T-helper 1 cell treated with Interleukin-12 subunit alpha and Interleukin-12 subunit beta and Interleukin-4 antibody, amounts not matched to agents 30 μg/mL and 1 μg/mL, for 36 hours (primary cell): Measurements from ENCODE around the gene NUDT6.

Source experiments
- H3K27ac Mint-ChIP-seq: one replicate; pipeline ENCODE4 v1.8.0; 2021; ENCODE audit warnings: mild to moderate bottlenecking, mixed read lengths
- H3K27me3 Mint-ChIP-seq: one replicate; pipeline ENCODE4 v1.8.0; 2021; ENCODE audit warnings: low read depth, mixed read lengths
- H3K36me3 Mint-ChIP-seq: one replicate; pipeline ENCODE4 v1.8.0; 2021; ENCODE audit warnings: low read depth, mixed read lengths
- H3K4me1 Mint-ChIP-seq: one replicate; pipeline ENCODE4 v1.8.0; 2021; ENCODE audit warnings: low read depth, mixed read lengths
- H3K4me3 Mint-ChIP-seq: one replicate; pipeline ENCODE4 v1.8.0; 2021; ENCODE audit warnings: mild to moderate bottlenecking, moderate library complexity, mixed read lengths
- H3K9me3 Mint-ChIP-seq: one replicate; pipeline ENCODE4 v1.8.0; 2021; ENCODE audit warnings: mixed read lengths

The NUDT6 gene

GRCh38 chr4:122932763-122933162 is 10.4 kb upstream of the NUDT6 start:
- Mint-ChIP-seq H3K9me3 (no peaks in the 10 kb centered on the region), H3K4me1 (peaks cover 25% of the 10 kb centered on the region), H3K36me3 (peaks cover 22% of the 10 kb centered on the region), H3K27ac (no peak overlapping the region), H3K4me3 (no peak overlapping the region), H3K27me3 (no peaks in the 10 kb centered on the region)

GRCh38 chr4:122930862-122931261 is 8.5 kb upstream of the NUDT6 start:
- Mint-ChIP-seq H3K9me3 (no peaks in the 10 kb centered on the region), H3K27me3 (no peaks in the 10 kb centered on the region), H3K27ac (no peak overlapping the region), H3K4me1 (peaks cover 35% of the 10 kb centered on the region), H3K36me3 (peaks cover 18% of the 10 kb centered on the region), H3K4me3 (no peak overlapping the region)

GRCh38 chr4:122928930-122929329 is 6.5 kb upstream of the NUDT6 start:
- H3K4me1 Mint-ChIP-seq: peaks cover 22% of the 10 kb centered on the region
- no peak overlapping the region for H3K27ac Mint-ChIP-seq
- H3K36me3 Mint-ChIP-seq: peaks cover 6% of the 10 kb centered on the region
- H3K4me3 Mint-ChIP-seq: no peak overlapping the region
- no peaks in the 10 kb centered on the region for H3K27me3 Mint-ChIP-seq
- no peaks in the 10 kb centered on the region for H3K9me3 Mint-ChIP-seq

GRCh38 chr4:122922877-122923511 is 597 bp upstream of the NUDT6 start:
- Mint-ChIP-seq H3K4me3 (no peak overlapping the region), H3K4me1 (peaks cover 28% of the 10 kb centered on the region), H3K27ac (peak overlapping the region; percentile 98), H3K36me3 (no peaks in the 10 kb centered on the region), H3K9me3 (no peaks in the 10 kb centered on the region), H3K27me3 (no peaks in the 10 kb centered on the region)

- H3K4me1 Mint-ChIP-seq: peaks cover 18% of the 10 kb centered on the region
- H3K27me3 Mint-ChIP-seq: no peaks in the 10 kb centered on the region
- peaks cover 7% of the 10 kb centered on the region for H3K36me3 Mint-ChIP-seq
- H3K27ac Mint-ChIP-seq: no peak overlapping the region
- H3K9me3 Mint-ChIP-seq: no peaks in the 10 kb centered on the region
- peak overlapping the region; percentile 54 for H3K4me3 Mint-ChIP-seq
Observed at GRCh38 chr4:122921300-122921699, 1.1 kb downstream of the NUDT6 start.

- H3K27me3 Mint-ChIP-seq: no peaks in the 10 kb centered on the region
- no peaks in the 10 kb centered on the region for H3K9me3 Mint-ChIP-seq
- peaks cover 18% of the 10 kb centered on the region for H3K4me1 Mint-ChIP-seq
- H3K36me3 Mint-ChIP-seq: peaks cover 9% of the 10 kb centered on the region
- no peak overlapping the region for H3K27ac Mint-ChIP-seq
- peak overlapping the region; percentile 15 for H3K4me3 Mint-ChIP-seq
Observed at GRCh38 chr4:122920473-122920872, 1.9 kb downstream of the NUDT6 start.

- Mint-ChIP-seq H3K4me3 (no peak overlapping the region), H3K27ac (no peak overlapping the region), H3K36me3 (peaks cover 13% of the 10 kb centered on the region), H3K9me3 (no peaks in the 10 kb centered on the region), H3K4me1 (peaks cover 18% of the 10 kb centered on the region), H3K27me3 (no peaks in the 10 kb centered on the region)
Observed at GRCh38 chr4:122917731-122918130, 4.7 kb downstream of the NUDT6 start.

GRCh38 chr4:122914938-122915337 is 7.5 kb downstream of the NUDT6 start:
- Mint-ChIP-seq H3K27me3 (no peaks in the 10 kb centered on the region), H3K36me3 (peaks cover 25% of the 10 kb centered on the region), H3K4me3 (no peak overlapping the region), H3K4me1 (peaks cover 18% of the 10 kb centered on the region), H3K9me3 (no peaks in the 10 kb centered on the region), H3K27ac (no peak overlapping the region)

GRCh38 chr4:122914292-122914904 is 8.0 kb downstream of the NUDT6 start:
- H3K27ac Mint-ChIP-seq: no peak overlapping the region
- H3K9me3 Mint-ChIP-seq: no peaks in the 10 kb centered on the region
- no peak overlapping the region for H3K4me3 Mint-ChIP-seq
- peaks cover 15% of the 10 kb centered on the region for H3K4me1 Mint-ChIP-seq
- H3K27me3 Mint-ChIP-seq: no peaks in the 10 kb centered on the region
- peaks cover 25% of the 10 kb centered on the region for H3K36me3 Mint-ChIP-seq

- no peak overlapping the region for H3K27ac Mint-ChIP-seq
- H3K4me3 Mint-ChIP-seq: no peak overlapping the region
- no peaks in the 10 kb centered on the region for H3K9me3 Mint-ChIP-seq
- peaks cover 29% of the 10 kb centered on the region for H3K36me3 Mint-ChIP-seq
- peaks cover 8% of the 10 kb centered on the region for H3K4me1 Mint-ChIP-seq
- no peaks in the 10 kb centered on the region for H3K27me3 Mint-ChIP-seq
Observed at GRCh38 chr4:122912810-122913575, 9.4 kb downstream of the NUDT6 start.

- Mint-ChIP-seq H3K36me3 (peaks cover 25% of the 10 kb centered on the region), H3K27me3 (no peaks in the 10 kb centered on the region), H3K4me1 (peaks cover 8% of the 10 kb centered on the region), H3K9me3 (no peaks in the 10 kb centered on the region), H3K27ac (peak overlapping the region; percentile 34), H3K4me3 (no peak overlapping the region)
Observed at GRCh38 chr4:122911588-122911987, 10.8 kb downstream of the NUDT6 start.

- Mint-ChIP-seq H3K27ac (no peak overlapping the region), H3K9me3 (no peaks in the 10 kb centered on the region), H3K4me3 (no peak overlapping the region)
Observed at GRCh38 chr4:122909683-122910082, 12.7 kb downstream of the NUDT6 start.

GRCh38 chr4:122908223-122908622 is 14.2 kb downstream of the NUDT6 start:
- H3K4me1 Mint-ChIP-seq: peaks cover 8% of the 10 kb centered on the region
- peaks cover 23% of the 10 kb centered on the region for H3K36me3 Mint-ChIP-seq
- no peaks in the 10 kb centered on the region for H3K9me3 Mint-ChIP-seq
- no peak overlapping the region for H3K27ac Mint-ChIP-seq
- no peaks in the 10 kb centered on the region for H3K27me3 Mint-ChIP-seq
- H3K4me3 Mint-ChIP-seq: no peak overlapping the region

More at GRCh38 chr4:122909683-122910082, 12.7 kb downstream of the NUDT6 start:
- Mint-ChIP-seq H3K4me1 (peaks cover 8% of the 10 kb centered on the region), H3K36me3 (peaks cover 25% of the 10 kb centered on the region), H3K27me3 (no peaks in the 10 kb centered on the region)

- Mint-ChIP-seq H3K27me3 (no peaks in the 10 kb centered on the region), H3K36me3 (peaks cover 21% of the 10 kb centered on the region), H3K4me3 (no peak overlapping the region), H3K4me1 (peaks cover 7% of the 10 kb centered on the region), H3K27ac (no peak overlapping the region), H3K9me3 (no peaks in the 10 kb centered on the region)
Observed at GRCh38 chr4:122906859-122907305, 15.5 kb downstream of the NUDT6 start.

GRCh38 chr4:122903766-122904288 is 18.6 kb downstream of the NUDT6 start:
- Mint-ChIP-seq H3K36me3 (peaks cover 16% of the 10 kb centered on the region), H3K4me1 (no peaks in the 10 kb centered on the region), H3K4me3 (no peak overlapping the region), H3K27ac (no peak overlapping the region), H3K9me3 (no peaks in the 10 kb centered on the region), H3K27me3 (no peaks in the 10 kb centered on the region)
